CD4-positive, alpha-beta memory T cell (primary cell): Measurements from ENCODE around the gene BARX1. TPM values are rescaled to one million over a fixed set of nuclear protein-coding genes. Genes with fewer than 3 reads are reported as not detected.
A peak's percentile ranks its signal among the peaks of the same experiment; 100 is the strongest.
"Not testable (repeated sequence)": the region's sequence is repeated elsewhere in the genome, so short reads cannot be mapped to it uniquely, and the experiment has no call there.

Experiments used
- CTCF ChIA-PET: fragments of 350-600 bp; sonication (Branson Sonifier 250); formaldehyde crosslinking; loops from one replicate; lab custom pipeline; 2021; ENCODE audit warnings: inconsistent platforms; ENCODE audit not compliant: partially characterized antibody; lab: Charles Lee
- POLR2A ChIA-PET: fragments of 350-600 bp; sonication (Branson Sonifier 250); formaldehyde crosslinking; loops from one replicate; lab custom pipeline; 2021; ENCODE audit not compliant: partially characterized antibody; lab: Charles Lee
- DNase-seq, 5 donors: peaks; one replicate each; pipeline versions ENCODE4 v3.0.0 to v3.0.0-alpha.2; 2020 to 2022; ENCODE audit warnings: mixed read lengths in 1 of 5
- H3K27ac ChIP-seq: one replicate; pipeline ENCODE4 v1.7.0; 2013; ENCODE audit warnings: low read depth, low read length
- H3K27me3 ChIP-seq: 2 replicates; pipeline ENCODE4 v1.7.0; 2013; ENCODE audit warnings: mild to moderate bottlenecking, low read length, moderate library complexity; ENCODE audit not compliant: insufficient read depth
- H3K36me3 ChIP-seq: 2 replicates; pipeline ENCODE4 v1.7.0; 2013; ENCODE audit warnings: mild to moderate bottlenecking, low read length, moderate library complexity; ENCODE audit not compliant: insufficient read depth
- H3K4me1 ChIP-seq: 2 replicates; pipeline ENCODE4 v1.7.0; 2013; ENCODE audit warnings: mild to moderate bottlenecking, low read length, moderate library complexity; ENCODE audit not compliant: insufficient read depth
- H3K4me3 ChIP-seq, 2 donors: one replicate each; pipeline ENCODE4 v1.7.0; 2013; ENCODE audit warnings: low read length in 2 of 2, mild to moderate bottlenecking in 1 of 2
- H3K9me3 ChIP-seq, 2 donors: one replicate each; pipeline ENCODE4 v1.7.0; 2013; ENCODE audit warnings: low read length in 2 of 2, control low read depth in 1 of 2; ENCODE audit not compliant: control insufficient read depth in 1 of 2
- H3K27ac Mint-ChIP-seq, 7 donors: one replicate each; pipeline ENCODE4 v1.8.0; 2020 to 2021; ENCODE audit warnings: mixed read lengths in 7 of 7, mild to moderate bottlenecking in 6 of 7, inconsistent platforms in 3 of 7, moderate library complexity in 3 of 7
- H3K27me3 Mint-ChIP-seq, 2 donors: one replicate each; pipeline ENCODE4 v1.8.0; 2020 to 2021; ENCODE audit warnings: mixed read lengths in 2 of 2
- H3K36me3 Mint-ChIP-seq, 2 donors: one replicate each; pipeline ENCODE4 v1.8.0; 2020 to 2021; ENCODE audit warnings: mixed read lengths in 2 of 2, inconsistent platforms in 1 of 2, mild to moderate bottlenecking in 1 of 2
- H3K4me1 Mint-ChIP-seq, 4 donors: one replicate each; pipeline ENCODE4 v1.8.0; 2020 to 2021; ENCODE audit warnings: mixed read lengths in 4 of 4, mild to moderate bottlenecking in 1 of 4
- H3K4me3 Mint-ChIP-seq, 8 donors: one replicate each; pipeline ENCODE4 v1.8.0; 2020 to 2021; ENCODE audit warnings: mixed read lengths in 8 of 8, mild to moderate bottlenecking in 7 of 8, moderate library complexity in 6 of 8, inconsistent platforms in 3 of 8
- H3K9me3 Mint-ChIP-seq, 8 donors: one replicate each; pipeline ENCODE4 v1.8.0; 2020 to 2021; ENCODE audit warnings: mixed read lengths in 8 of 8, mild to moderate bottlenecking in 5 of 8, inconsistent platforms in 3 of 8, moderate library complexity in 1 of 8
- intact Hi-C: fragments of 100-400 bp; cut with micrococcal nuclease; formaldehyde crosslinking; loops from one replicate; pipeline ENCODE4 v1.15.1; 2023
- polyA plus RNA-seq, 2 donors: library from polyadenylated mRNA; unstranded; fragments of 300-500 nt; fragmentation: Illumina TruSeq; gene quantifications; one replicate each; pipeline ENCODE4 v1.2.3, GENCODE V29; 2021
- total RNA-seq, 2 experiments: library from RNA; stranded (reverse); gene quantifications; one replicate each; pipeline ENCODE4 v1.2.3, GENCODE V29; 2021

BARX1 gene
- total and polyA plus RNA-seq, 4 experiments from 2014 or later = not detected

DNA sequence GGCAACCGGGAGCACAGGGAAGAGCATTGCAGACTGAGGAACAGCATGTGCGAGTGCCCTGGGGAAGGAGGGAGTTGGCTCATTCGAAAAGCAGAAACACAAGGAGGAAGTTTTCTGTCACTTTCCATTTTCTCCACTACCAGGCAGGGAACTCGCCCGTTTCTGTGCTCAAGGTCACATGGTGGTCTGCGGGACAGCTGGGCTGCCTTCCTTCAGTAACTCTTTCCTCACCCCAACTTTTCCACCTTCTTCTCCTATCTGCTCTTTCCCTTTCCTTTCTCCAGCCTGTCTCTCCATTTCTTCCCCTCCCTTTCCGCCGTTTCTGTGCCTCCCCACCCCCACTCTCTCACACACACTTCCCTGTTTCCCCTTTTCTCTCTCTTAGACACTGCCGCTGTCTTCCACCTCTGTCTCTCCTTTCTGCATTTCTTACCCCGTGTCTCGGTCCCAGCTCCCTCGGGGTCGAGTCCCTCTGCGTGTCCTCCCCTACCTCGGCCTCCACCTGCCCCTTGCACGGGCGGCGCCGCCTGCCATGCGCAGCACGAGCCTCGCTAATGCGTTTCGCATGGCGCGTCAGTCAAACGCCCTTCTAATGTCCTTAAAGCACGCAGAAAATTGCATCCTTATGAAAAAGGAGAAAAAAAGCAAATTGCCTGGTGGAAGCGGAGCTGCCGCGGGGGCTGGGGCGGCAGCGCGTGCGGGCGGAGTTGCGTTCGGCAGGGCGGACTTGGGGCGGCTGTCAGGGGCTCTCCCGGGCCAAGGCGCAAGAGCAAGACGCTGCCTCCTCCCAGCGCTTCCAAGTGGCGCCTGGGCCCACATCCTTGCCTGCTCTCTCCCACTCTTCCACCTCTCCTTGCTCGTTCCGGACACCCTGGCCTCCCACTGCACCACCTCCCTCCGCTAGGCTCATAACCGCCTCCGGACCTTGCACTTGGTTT, 9.5 kb downstream of the BARX1 start:
- H3K27ac Mint-ChIP-seq = peak overlapping the region in 1 of 7 donors; percentile 72
- peaks cover 67 to 78% of the 10 kb centered on the region in 2 donors for H3K27me3 Mint-ChIP-seq
- H3K9me3 Mint-ChIP-seq = peaks cover 0 to 2% (median 0%) of the 10 kb centered on the region in 8 donors
- H3K4me1 Mint-ChIP-seq = peaks cover 16 to 38% (median 25%) of the 10 kb centered on the region in 4 donors
- ChIA-PET CTCF (no interaction called here), POLR2A (no interaction called here)
- peak overlapping the region; percentile 34 to 71 (median 58) for H3K4me3 Mint-ChIP-seq
- peaks cover 33% of the 10 kb centered on the region for H3K27me3 ChIP-seq
- no peak overlapping the region for H3K27ac ChIP-seq
- intact Hi-C loops = no loop called here
- H3K36me3 Mint-ChIP-seq = no peaks in the 10 kb centered on the region
- H3K4me1 ChIP-seq = peaks cover 22% of the 10 kb centered on the region
- no peak overlapping the region for H3K4me3 ChIP-seq
- no peak for DNase-seq
- no peaks in the 10 kb centered on the region for H3K9me3 ChIP-seq
- H3K36me3 ChIP-seq = no peaks in the 10 kb centered on the region

DNA sequence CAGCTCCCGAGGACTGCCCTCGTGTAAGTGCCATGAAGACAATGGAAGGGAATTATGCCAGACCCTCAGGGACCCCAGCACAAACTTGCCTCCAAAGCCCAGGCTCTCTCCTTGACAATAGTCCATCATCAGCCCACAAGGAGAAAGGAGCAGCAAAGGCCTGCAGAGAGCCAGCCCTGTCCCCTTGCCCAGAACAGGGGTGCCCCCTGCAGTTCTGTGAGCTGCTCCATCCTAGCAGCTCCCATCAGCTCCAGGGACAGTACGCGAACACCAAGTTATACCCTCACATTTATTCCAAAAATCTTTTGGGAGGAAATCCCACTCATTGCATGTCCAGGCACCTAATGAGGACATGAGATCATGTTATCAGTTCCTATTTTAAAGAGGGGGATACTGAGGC, 11.1 kb downstream of the BARX1 start:
- intact Hi-C loops = no loop called here
- no peak overlapping the region for H3K4me3 Mint-ChIP-seq
- peaks cover 9 to 26% (median 15%) of the 10 kb centered on the region in 4 donors for H3K4me1 Mint-ChIP-seq
- ChIA-PET CTCF (no interaction called here), POLR2A (no interaction called here)
- peaks cover 0 to 3% (median 0%) of the 10 kb centered on the region in 8 donors for H3K9me3 Mint-ChIP-seq
- H3K27me3 Mint-ChIP-seq = peaks cover 66 to 68% of the 10 kb centered on the region in 2 donors
- H3K4me3 ChIP-seq = no peak overlapping the region
- H3K27me3 ChIP-seq = peaks cover 21% of the 10 kb centered on the region
- peaks cover 9% of the 10 kb centered on the region for H3K4me1 ChIP-seq
- no peaks in the 10 kb centered on the region for H3K36me3 Mint-ChIP-seq
- no peak for DNase-seq
- H3K9me3 ChIP-seq = no peaks in the 10 kb centered on the region
- no peaks in the 10 kb centered on the region for H3K36me3 ChIP-seq
- no peak overlapping the region for H3K27ac Mint-ChIP-seq
- no peak overlapping the region for H3K27ac ChIP-seq

DNA sequence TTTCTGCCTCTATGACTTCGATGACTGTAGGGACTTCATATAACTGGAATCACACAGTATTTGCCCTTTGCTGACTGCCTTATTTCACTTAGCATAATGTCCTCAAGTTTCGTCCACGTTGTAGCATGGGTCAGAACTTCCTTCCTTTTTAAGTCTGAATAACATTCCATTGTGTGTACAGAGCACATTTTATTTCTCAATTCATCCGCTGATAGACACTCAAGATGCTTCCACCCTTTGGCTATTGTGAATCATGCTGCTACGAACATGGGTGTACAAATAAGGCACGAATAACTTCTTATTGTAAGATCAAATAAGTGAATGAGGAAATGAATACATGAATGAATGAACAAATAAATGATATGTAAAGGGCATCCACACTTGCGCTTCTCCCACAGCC, 13.0 kb downstream of the BARX1 start:
- no peaks in the 10 kb centered on the region for H3K36me3 ChIP-seq
- Mint-ChIP-seq H3K27ac (no peak overlapping the region), H3K4me1 (peaks cover 9 to 21% (median 15%) of the 10 kb centered on the region in 4 donors), H3K27me3 (peaks cover 58 to 68% of the 10 kb centered on the region in 2 donors), H3K9me3 (peaks cover 0 to 3% (median 0%) of the 10 kb centered on the region in 8 donors), H3K4me3 (no peak overlapping the region), H3K36me3 (no peaks in the 10 kb centered on the region)
- H3K27me3 ChIP-seq = peaks cover 16% of the 10 kb centered on the region
- H3K9me3 ChIP-seq = no peaks in the 10 kb centered on the region
- H3K4me3 ChIP-seq = no peak overlapping the region
- ChIA-PET CTCF (no interaction called here), POLR2A (no interaction called here)
- no peak overlapping the region for H3K27ac ChIP-seq
- peaks cover 9% of the 10 kb centered on the region for H3K4me1 ChIP-seq
- intact Hi-C loops = no loop called here
- no peak for DNase-seq

GRCh38 chr9:93941493-93941892, 13.7 kb downstream of the BARX1 start:
- Histone ChIP-seq H3K4me3 (no peak overlapping the region), H3K9me3 (no peaks in the 10 kb centered on the region), H3K36me3 (no peaks in the 10 kb centered on the region), H3K4me1 (peaks cover 9% of the 10 kb centered on the region), H3K27me3 (peaks cover 13% of the 10 kb centered on the region), H3K27ac (no peak overlapping the region)
- Mint-ChIP-seq H3K27ac (no peak overlapping the region), H3K36me3 (no peaks in the 10 kb centered on the region), H3K4me3 (no peak overlapping the region), H3K27me3 (peaks cover 52 to 63% of the 10 kb centered on the region in 2 donors), H3K4me1 (peaks cover 9 to 17% (median 13%) of the 10 kb centered on the region in 4 donors), H3K9me3 (peaks cover 0 to 3% (median 0%) of the 10 kb centered on the region in 8 donors)
- POLR2A ChIA-PET = no interaction called here
- DNase-seq = no peak
- intact Hi-C loops = no loop called here
- CTCF ChIA-PET = no interaction called here

GRCh38 chr9:93940951-93941350, 14.2 kb downstream of the BARX1 start:
- CTCF ChIA-PET = no interaction called here
- Mint-ChIP-seq H3K27me3 (peaks cover 47 to 60% of the 10 kb centered on the region in 2 donors), H3K4me1 (peaks cover 5 to 12% (median 8%) of the 10 kb centered on the region in 4 donors), H3K36me3 (no peaks in the 10 kb centered on the region), H3K9me3 (peaks cover 0 to 3% (median 0%) of the 10 kb centered on the region in 8 donors), H3K4me3 (no peak overlapping the region), H3K27ac (no peak overlapping the region)
- Histone ChIP-seq H3K36me3 (no peaks in the 10 kb centered on the region), H3K27me3 (peaks cover 8% of the 10 kb centered on the region), H3K9me3 (no peaks in the 10 kb centered on the region), H3K27ac (no peak overlapping the region), H3K4me1 (peaks cover 6% of the 10 kb centered on the region), H3K4me3 (no peak overlapping the region)
- intact Hi-C loops = no loop called here
- POLR2A ChIA-PET = no interaction called here
- DNase-seq = no peak

- CTCF ChIA-PET, H3K4me1 ChIP-seq, H3K4me3 ChIP-seq, H3K27me3 ChIP-seq, H3K9me3 ChIP-seq, POLR2A ChIA-PET, H3K27ac ChIP-seq, DNase-seq, H3K27ac Mint-ChIP-seq, H3K9me3 Mint-ChIP-seq, H3K36me3 ChIP-seq, intact Hi-C loops, H3K4me3 Mint-ChIP-seq, H3K36me3 Mint-ChIP-seq, H3K4me1 Mint-ChIP-seq: not testable (repeated sequence)
- H3K27me3 Mint-ChIP-seq = peaks cover 37 to 52% of the 10 kb centered on the region in 2 donors
These were observed 15.6 kb downstream of the BARX1 start for GRCh38 chr9:93939589-93939988.

DNA sequence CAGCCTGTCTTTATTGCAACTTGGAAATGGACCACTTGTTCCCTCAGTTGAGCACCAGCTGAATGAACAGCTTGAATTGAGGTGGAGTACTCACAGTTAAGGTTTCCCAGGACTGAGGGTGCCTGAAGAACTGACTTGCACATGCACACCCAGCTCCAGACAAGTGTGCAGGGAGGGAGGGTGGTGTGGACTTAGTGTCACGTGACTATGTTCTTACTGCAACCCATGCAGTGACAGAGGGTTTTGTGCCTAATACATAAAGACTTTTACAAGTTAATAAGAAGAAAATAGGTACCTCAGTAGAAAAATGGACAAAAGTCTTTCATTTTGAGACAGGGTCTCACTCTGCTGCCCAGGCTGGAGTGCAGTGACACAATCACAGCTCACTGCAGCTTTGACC, 18.0 kb downstream of the BARX1 start:
- Histone ChIP-seq H3K9me3 (no peaks in the 10 kb centered on the region), H3K27me3 (no peaks in the 10 kb centered on the region), H3K4me1 (no peaks in the 10 kb centered on the region), H3K27ac (no peak overlapping the region), H3K4me3 (no peak overlapping the region), H3K36me3 (no peaks in the 10 kb centered on the region)
- H3K9me3 Mint-ChIP-seq = peaks cover 0 to 3% (median 0%) of the 10 kb centered on the region in 8 donors
- DNase-seq = no peak
- no peak overlapping the region for H3K27ac Mint-ChIP-seq
- ChIA-PET POLR2A (no interaction called here), CTCF (no interaction called here)
- no peaks in the 10 kb centered on the region for H3K4me1 Mint-ChIP-seq
- peaks cover 24 to 41% of the 10 kb centered on the region in 2 donors for H3K27me3 Mint-ChIP-seq
- intact Hi-C loops = no loop called here
- H3K36me3 Mint-ChIP-seq = no peaks in the 10 kb centered on the region
- H3K4me3 Mint-ChIP-seq = no peak overlapping the region
